H1 (cell line): ENCODE measurements around the gene MED12L.

Source experiments
- EZH2 ChIP-seq: fragments of 200-600 bp; sonication (generic); IDR thresholded peaks from 2 replicates; pipeline ENCODE4 v1.7.1; 2012; ENCODE audit warnings: low read depth, mild to moderate bottlenecking, moderate library complexity, low read length, inconsistent platforms; ENCODE audit not compliant: severe bottlenecking
- JUN ChIP-seq: IDR thresholded peaks from 2 replicates; pipeline ENCODE4 v1.6.1; 2011; ENCODE audit warnings: low read depth, mild to moderate bottlenecking, improper control_type of control experiment, low read length
- MAFK ChIP-seq: IDR thresholded peaks from 2 replicates; pipeline ENCODE4 v1.6.1; 2012; ENCODE audit warnings: low read depth, mild to moderate bottlenecking, improper control_type of control experiment, low read length
- NANOG ChIP-seq: IDR thresholded peaks from 2 replicates; pipeline ENCODE4 v1.6.1; 2011; ENCODE audit warnings: low read length, low read depth, mild to moderate bottlenecking, inconsistent platforms; ENCODE audit not compliant: insufficient read depth, poor library complexity, severe bottlenecking
- POLR2A ChIP-seq, 2 experiments: IDR thresholded peaks; 1 replicate in 1 of 2; 2 replicates in 1 of 2; pipeline ENCODE4 v1.6.1; 2011; ENCODE audit warnings: low read depth in 2 of 2, low read length in 2 of 2, mild to moderate bottlenecking in 2 of 2; ENCODE audit errors: control extremely low read depth in 1 of 2
- SIN3A ChIP-seq, 2 experiments: IDR thresholded peaks in 1 of 2; conservative IDR thresholded peaks in 1 of 2; 2 replicates each; pipeline ENCODE4 v1.6.1; 2011 to 2012; ENCODE audit warnings: low read length in 2 of 2, improper control_type of control experiment in 1 of 2, low read depth in 1 of 2, mild to moderate bottlenecking in 1 of 2
- TF ChIP-seq, protein P1 (sequence below), 3 experiments: IDR thresholded peaks; 1 replicate in 2 of 3; 2 replicates in 1 of 3; pipeline versions ENCODE4 v1.5.1 to v1.6.1; 2011; ENCODE audit warnings: low read length in 3 of 3, mild to moderate bottlenecking in 3 of 3, inconsistent platforms in 2 of 3, low read depth in 1 of 3, moderate library complexity in 1 of 3; ENCODE audit not compliant: insufficient read depth in 1 of 3; ENCODE audit errors: control extremely low read depth in 1 of 3
- TF ChIP-seq, protein P2 (sequence below): IDR thresholded peaks from 2 replicates; pipeline ENCODE4 v1.6.1; 2011; ENCODE audit warnings: low read depth, mild to moderate bottlenecking, low read length; ENCODE audit not compliant: insufficient read depth
- TF ChIP-seq, protein P3 (sequence below): IDR thresholded peaks from 2 replicates; pipeline ENCODE4 v1.6.1; 2012; ENCODE audit warnings: inconsistent platforms
- TF ChIP-seq, protein P4 (sequence below): IDR thresholded peaks from 2 replicates; pipeline ENCODE4 v1.6.1; 2012; ENCODE audit warnings: inconsistent platforms

DNA sequence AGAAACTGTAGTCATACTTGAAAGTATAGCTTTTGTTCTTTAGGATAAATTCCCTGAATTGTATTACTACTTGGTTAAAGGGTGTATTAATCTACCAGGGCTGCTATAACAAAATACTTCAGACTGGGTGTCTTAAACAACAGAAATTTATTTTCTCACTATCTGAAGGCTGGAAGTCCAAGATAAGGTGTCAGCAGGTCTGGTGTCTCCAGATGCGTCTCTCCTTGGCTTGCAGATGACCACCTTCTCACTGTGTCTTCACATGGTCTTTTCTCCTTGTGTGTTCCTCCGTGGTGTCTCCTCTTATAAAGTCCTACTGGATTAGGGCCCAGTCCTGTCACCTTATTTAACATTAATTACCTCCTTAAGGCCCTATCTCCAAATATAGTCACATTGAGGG is 33.7 kb downstream of the MED12L start:
- TF ChIP-seq, protein P1, sequence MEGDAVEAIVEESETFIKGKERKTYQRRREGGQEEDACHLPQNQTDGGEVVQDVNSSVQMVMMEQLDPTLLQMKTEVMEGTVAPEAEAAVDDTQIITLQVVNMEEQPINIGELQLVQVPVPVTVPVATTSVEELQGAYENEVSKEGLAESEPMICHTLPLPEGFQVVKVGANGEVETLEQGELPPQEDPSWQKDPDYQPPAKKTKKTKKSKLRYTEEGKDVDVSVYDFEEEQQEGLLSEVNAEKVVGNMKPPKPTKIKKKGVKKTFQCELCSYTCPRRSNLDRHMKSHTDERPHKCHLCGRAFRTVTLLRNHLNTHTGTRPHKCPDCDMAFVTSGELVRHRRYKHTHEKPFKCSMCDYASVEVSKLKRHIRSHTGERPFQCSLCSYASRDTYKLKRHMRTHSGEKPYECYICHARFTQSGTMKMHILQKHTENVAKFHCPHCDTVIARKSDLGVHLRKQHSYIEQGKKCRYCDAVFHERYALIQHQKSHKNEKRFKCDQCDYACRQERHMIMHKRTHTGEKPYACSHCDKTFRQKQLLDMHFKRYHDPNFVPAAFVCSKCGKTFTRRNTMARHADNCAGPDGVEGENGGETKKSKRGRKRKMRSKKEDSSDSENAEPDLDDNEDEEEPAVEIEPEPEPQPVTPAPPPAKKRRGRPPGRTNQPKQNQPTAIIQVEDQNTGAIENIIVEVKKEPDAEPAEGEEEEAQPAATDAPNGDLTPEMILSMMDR (IDR thresholded peaks at IDR 0.05; ENCODE audit: control extremely low read depth in 1 of 3, insufficient read depth in 1 of 3, low read depth in 1 of 3, low read length in 3 of 3), result no peak
- TF ChIP-seq, protein P2, sequence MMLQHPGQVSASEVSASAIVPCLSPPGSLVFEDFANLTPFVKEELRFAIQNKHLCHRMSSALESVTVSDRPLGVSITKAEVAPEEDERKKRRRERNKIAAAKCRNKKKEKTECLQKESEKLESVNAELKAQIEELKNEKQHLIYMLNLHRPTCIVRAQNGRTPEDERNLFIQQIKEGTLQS, result no peak
- no peak for TF ChIP-seq SIN3A (conservative IDR thresholded peaks at IDR 0.05 in 1 of 2, IDR thresholded peaks at IDR 0.05 in 1 of 2; ENCODE audit: low read depth in 1 of 2, low read length in 2 of 2)
- TF ChIP-seq, protein P3, sequence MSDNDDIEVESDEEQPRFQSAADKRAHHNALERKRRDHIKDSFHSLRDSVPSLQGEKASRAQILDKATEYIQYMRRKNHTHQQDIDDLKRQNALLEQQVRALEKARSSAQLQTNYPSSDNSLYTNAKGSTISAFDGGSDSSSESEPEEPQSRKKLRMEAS, result no peak
- TF ChIP-seq EZH2, result no peak
- no peak for TF ChIP-seq MAFK
- TF ChIP-seq, protein P4, sequence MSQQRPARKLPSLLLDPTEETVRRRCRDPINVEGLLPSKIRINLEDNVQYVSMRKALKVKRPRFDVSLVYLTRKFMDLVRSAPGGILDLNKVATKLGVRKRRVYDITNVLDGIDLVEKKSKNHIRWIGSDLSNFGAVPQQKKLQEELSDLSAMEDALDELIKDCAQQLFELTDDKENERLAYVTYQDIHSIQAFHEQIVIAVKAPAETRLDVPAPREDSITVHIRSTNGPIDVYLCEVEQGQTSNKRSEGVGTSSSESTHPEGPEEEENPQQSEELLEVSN, result no peak
- no peak for TF ChIP-seq NANOG
- TF ChIP-seq POLR2A (IDR thresholded peaks at IDR 0.05; ENCODE audit: control extremely low read depth in 1 of 2, low read depth in 2 of 2, low read length in 2 of 2), result no peak
- TF ChIP-seq JUN, result no peak
